Neural cell (in vitro differentiated cells): ENCODE results near the gene ZNF182. TPM values are rescaled to one million over a fixed set of nuclear protein-coding genes. Genes with fewer than 3 reads are reported as not detected.
"Not testable (repeated sequence)": the region's sequence is repeated elsewhere in the genome, so short reads cannot be mapped to it uniquely, and the experiment has no call there.

ENCODE experiments used
- H2AFZ ChIP-seq: fragments of 200-600, 300-800 bp; sonication (generic), shearing (Covaris generic); 2 replicates; pipeline ENCODE4 v1.6.0; 2014; ENCODE audit warnings: low read depth, mild to moderate bottlenecking, antibody characterized with exemption, low read length, moderate library complexity
- H3F3A ChIP-seq: fragments of 200-600 bp; shearing (Covaris generic); 2 replicates; pipeline ENCODE4 v1.6.1; 2016; ENCODE audit warnings: mild to moderate bottlenecking, moderate library complexity, mixed read lengths, antibody characterized with exemption, low read length; ENCODE audit not compliant: insufficient read depth, poor library complexity, severe bottlenecking
- H3K27ac ChIP-seq: fragments of 200-600, 300-800 bp; sonication (generic), shearing (Covaris generic); 2 replicates; pipeline ENCODE4 v1.5.1; 2014; ENCODE audit warnings: mild to moderate bottlenecking, low read length, moderate library complexity
- H3K27me3 ChIP-seq: fragments of 300-800, 200-600 bp; sonication (generic), shearing (Covaris generic); 2 replicates; pipeline ENCODE4 v1.6.0; 2014; ENCODE audit warnings: mild to moderate bottlenecking, low read depth, low read length, moderate library complexity; ENCODE audit not compliant: insufficient read depth
- H3K36me3 ChIP-seq: fragments of 300-800, 200-600 bp; sonication (generic), shearing (Covaris generic); 2 replicates; pipeline ENCODE4 v1.5.1; 2014; ENCODE audit warnings: mild to moderate bottlenecking, antibody characterized with exemption, low read length, moderate library complexity; ENCODE audit not compliant: insufficient read depth
- H3K4me2 ChIP-seq: fragments of 300-800, 200-600 bp; sonication (generic), shearing (Covaris generic); 2 replicates; pipeline ENCODE4 v1.6.0; 2014; ENCODE audit warnings: mild to moderate bottlenecking, low read length
- H3K4me3 ChIP-seq: fragments of 300-800, 200-600 bp; sonication (generic), shearing (Covaris generic); 2 replicates; pipeline ENCODE4 v1.5.1; 2014; ENCODE audit warnings: mild to moderate bottlenecking, low read length, moderate library complexity
- H3K79me2 ChIP-seq: fragments of 200-600 bp; shearing (Covaris generic); replicated peaks from 2 replicates; pipeline ENCODE4 v1.6.0; 2014; ENCODE audit warnings: mild to moderate bottlenecking, low read length, moderate library complexity; ENCODE audit not compliant: insufficient read depth
- H3K9ac ChIP-seq: fragments of 300-800, 200-600 bp; sonication (generic), shearing (Covaris generic); 2 replicates; pipeline ENCODE4 v1.6.1; 2016; ENCODE audit warnings: mild to moderate bottlenecking, low read length, mixed read lengths
- H3K9me2 ChIP-seq: fragments of 200-600 bp; shearing (Covaris generic); 2 replicates; pipeline ENCODE4 v1.6.1; 2016; ENCODE audit warnings: mild to moderate bottlenecking, low read length, mixed read lengths; ENCODE audit not compliant: insufficient read depth
- H3K9me3 ChIP-seq: fragments of 200-600, 300-800 bp; sonication (generic), shearing (Covaris generic); 2 replicates; pipeline ENCODE4 v1.6.1; 2016; ENCODE audit warnings: mild to moderate bottlenecking, mixed run types, low read length, moderate library complexity, mixed read lengths
- H4K20me1 ChIP-seq: fragments of 200-600 bp; shearing (Covaris generic); 2 replicates; pipeline ENCODE4 v1.6.1; 2016; ENCODE audit warnings: mild to moderate bottlenecking, mixed run types; ENCODE audit not compliant: insufficient read depth
- EP300 ChIP-seq: fragments of 450-650 bp; conservative IDR thresholded peaks from 2 replicates; pipeline ENCODE4 v1.6.1; 2014; ENCODE audit warnings: antibody characterized with exemption, mild to moderate bottlenecking, moderate library complexity; ENCODE audit not compliant: poor library complexity, severe bottlenecking
- TAF1 ChIP-seq: IDR thresholded peaks from 2 replicates; pipeline ENCODE4 v1.6.1; 2012; ENCODE audit warnings: low read depth
- polyA plus RNA-seq: library from polyadenylated mRNA; depleted of rRNA; stranded (reverse); fragments of >200 nt; gene quantifications from 2 replicates; pipeline ENCODE4 v1.2.3, GENCODE V29; 2014
- TF ChIP-seq, protein P1 (sequence below): IDR thresholded peaks from 2 replicates; pipeline ENCODE4 v1.6.1; 2012; ENCODE audit warnings: borderline replicate concordance
- TF ChIP-seq, protein P2 (sequence below): fragments of 450-650 bp; IDR thresholded peaks from 2 replicates; pipeline ENCODE4 v1.5.1; 2014; ENCODE audit warnings: antibody characterized with exemption, mild to moderate bottlenecking, moderate library complexity; ENCODE audit not compliant: poor library complexity, severe bottlenecking

ZNF182 gene
- polyA plus RNA-seq, 1 donor from 2014 or later, result 12.2 TPM

DNA sequence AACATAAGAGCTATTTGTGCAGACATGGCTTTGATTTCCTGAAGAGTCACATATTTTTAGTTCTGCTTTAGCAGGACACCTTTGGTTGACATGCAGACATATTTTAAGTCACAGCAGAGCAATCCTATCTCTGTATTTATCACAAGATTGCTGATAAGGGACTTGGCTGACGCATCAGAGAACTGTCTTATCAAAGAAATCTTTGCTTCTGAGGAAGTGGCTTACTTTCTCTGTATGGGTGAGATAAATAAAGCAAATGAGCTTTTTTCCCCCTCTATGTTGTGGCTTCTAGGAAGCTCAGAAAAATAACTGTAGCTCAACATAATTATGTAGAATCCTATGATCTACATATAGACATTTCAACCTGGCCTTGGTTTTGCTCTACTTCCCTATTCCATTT is 16.1 kb upstream of the ZNF182 start:
- not testable (repeated sequence) for H3F3A ChIP-seq, H3K36me3 ChIP-seq, H3K9me3 ChIP-seq, H3K79me2 ChIP-seq, H2AFZ ChIP-seq, H3K9ac ChIP-seq, H3K4me3 ChIP-seq, H3K27ac ChIP-seq, H4K20me1 ChIP-seq, H3K27me3 ChIP-seq, H3K4me2 ChIP-seq, H3K9me2 ChIP-seq

DNA sequence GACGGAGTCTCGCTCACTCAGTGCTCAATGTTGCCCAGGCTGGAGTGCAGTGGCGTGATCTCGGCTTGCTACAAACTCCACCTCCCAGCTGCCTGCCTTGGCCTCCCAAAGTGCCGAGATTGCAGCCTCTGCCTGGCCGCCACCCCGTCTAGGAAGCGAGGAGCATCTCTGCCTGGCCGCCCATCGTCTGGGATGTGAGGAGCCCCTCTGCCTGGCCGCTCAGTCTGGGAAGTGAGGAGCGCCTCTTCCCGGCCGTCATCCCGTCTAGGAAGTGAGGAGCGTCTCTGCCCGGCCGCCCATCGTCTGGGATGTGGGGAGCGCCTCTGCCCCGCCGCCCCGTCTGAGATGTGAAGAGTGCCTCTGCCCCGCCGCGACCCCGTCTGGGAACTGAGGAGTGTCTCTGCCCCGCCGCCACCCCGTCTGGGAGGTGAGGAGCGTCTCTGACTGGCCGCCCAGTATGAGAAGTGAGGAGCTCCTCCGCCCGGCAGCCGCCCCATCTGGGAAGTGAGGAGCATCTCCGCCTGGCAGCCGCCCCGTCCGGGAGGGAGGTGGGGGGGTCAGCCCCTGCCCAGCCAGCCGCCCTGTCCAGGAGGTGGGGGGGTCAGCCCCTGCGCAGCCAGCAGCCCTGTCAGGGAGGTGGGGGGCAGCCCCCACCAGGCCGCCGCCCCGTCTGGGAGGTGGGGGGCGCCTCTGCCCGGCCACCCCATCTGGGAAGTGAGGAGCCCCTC is 13.0 kb upstream of the ZNF182 start:
- H2AFZ ChIP-seq, H3K4me3 ChIP-seq, H3K27me3 ChIP-seq, H4K20me1 ChIP-seq, H3K79me2 ChIP-seq, H3K27ac ChIP-seq, H3K9me2 ChIP-seq, H3K9me3 ChIP-seq, H3K36me3 ChIP-seq, H3K9ac ChIP-seq, H3F3A ChIP-seq, H3K4me2 ChIP-seq: not testable (repeated sequence)

DNA sequence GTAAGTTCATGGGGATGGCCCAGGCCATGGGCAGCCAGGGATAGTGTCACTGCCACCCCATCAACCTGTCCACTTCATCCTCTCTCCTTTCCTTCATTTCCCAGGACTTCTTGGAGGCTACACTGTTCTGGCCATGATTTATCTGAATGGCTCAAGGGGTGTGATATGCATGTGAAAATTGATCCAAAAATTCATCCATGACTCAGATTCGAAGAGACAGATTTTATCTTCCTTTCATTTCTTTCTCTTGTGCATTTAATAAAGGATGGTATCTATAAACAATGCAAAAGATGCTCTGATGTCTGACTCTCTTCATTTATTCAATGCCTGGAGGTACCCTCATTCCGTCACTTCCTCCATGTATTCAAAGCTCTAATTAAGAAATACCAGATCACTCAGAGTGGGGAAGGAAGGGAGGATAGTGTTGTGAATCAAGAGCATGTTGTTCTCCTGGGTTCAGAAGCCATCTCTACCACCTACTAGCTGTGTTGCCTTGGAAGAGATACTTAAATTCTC is 5.7 kb upstream of the ZNF182 start:
- not testable (repeated sequence) for H3K36me3 ChIP-seq, H3K9ac ChIP-seq, H2AFZ ChIP-seq, H3K79me2 ChIP-seq, H4K20me1 ChIP-seq, H3K27ac ChIP-seq, H3K4me3 ChIP-seq, H3F3A ChIP-seq, H3K9me3 ChIP-seq, H3K9me2 ChIP-seq, H3K4me2 ChIP-seq, H3K27me3 ChIP-seq

DNA sequence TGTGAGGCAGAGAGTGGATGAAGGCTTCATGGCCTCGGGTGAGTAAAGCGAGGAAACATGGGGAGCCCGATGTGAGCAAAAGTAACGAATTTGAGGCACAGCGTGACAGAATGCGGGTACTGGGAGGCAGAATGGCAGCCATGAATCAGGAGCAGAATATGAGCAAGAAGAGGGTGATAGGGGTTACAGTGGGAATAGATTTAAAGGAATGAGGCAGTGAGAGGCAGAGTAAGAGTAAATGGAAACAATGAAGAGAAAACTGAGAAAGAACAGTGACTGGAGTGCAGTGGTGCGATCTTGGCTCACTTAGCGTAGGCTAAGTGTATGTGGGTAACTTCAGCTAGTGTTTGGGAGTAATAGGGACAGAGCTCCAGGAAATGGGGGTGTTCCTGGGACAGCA is 2.9 kb upstream of the ZNF182 start, which contains the start of gene SPACA5:
SPACA5 (plus strand) TSS at position 301 of the 400 bp plus-strand sequence. CDS start 815 bp downstream, outside the sequence.
- not testable (repeated sequence) for H3K36me3 ChIP-seq, H3K9me2 ChIP-seq, H3K4me2 ChIP-seq, H3K9ac ChIP-seq, H4K20me1 ChIP-seq, H3K27me3 ChIP-seq, H3K4me3 ChIP-seq, H3F3A ChIP-seq, H3K79me2 ChIP-seq, H3K27ac ChIP-seq, H3K9me3 ChIP-seq, H2AFZ ChIP-seq

DNA sequence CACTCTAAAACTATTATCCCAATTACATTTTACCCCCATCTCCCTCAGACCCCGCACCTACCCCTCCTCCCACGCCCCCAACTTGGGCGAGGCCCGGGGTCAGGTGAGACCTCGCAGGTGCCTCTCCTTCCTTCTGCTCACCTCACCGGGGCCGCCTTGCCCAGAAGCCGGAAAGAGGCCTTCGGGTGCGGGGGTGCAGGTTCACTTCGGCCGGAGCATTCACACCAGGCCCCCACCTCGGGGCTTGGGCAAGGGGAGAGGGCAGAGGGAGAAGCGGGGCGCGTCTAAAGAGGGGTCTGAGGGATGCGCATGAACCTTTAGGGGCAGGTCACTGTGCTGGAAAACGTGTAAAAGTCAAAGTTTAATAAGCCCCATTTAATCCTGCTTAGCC is 427 bp downstream of the ZNF182 start:
- no peak overlapping the region for H3K4me2 ChIP-seq
- H4K20me1 ChIP-seq, result no peaks in the 10 kb centered on the region
- H3K36me3 ChIP-seq, result no peaks in the 10 kb centered on the region
- H3K9me3 ChIP-seq, result no peaks in the 10 kb centered on the region
- H3K9ac ChIP-seq, result peak overlapping the region; percentile 71
- H3K27me3 ChIP-seq, result no peaks in the 10 kb centered on the region
- peak overlapping the region; percentile 88 for H2AFZ ChIP-seq
- no peaks in the 10 kb centered on the region for H3K9me2 ChIP-seq
- TF ChIP-seq, protein P1, sequence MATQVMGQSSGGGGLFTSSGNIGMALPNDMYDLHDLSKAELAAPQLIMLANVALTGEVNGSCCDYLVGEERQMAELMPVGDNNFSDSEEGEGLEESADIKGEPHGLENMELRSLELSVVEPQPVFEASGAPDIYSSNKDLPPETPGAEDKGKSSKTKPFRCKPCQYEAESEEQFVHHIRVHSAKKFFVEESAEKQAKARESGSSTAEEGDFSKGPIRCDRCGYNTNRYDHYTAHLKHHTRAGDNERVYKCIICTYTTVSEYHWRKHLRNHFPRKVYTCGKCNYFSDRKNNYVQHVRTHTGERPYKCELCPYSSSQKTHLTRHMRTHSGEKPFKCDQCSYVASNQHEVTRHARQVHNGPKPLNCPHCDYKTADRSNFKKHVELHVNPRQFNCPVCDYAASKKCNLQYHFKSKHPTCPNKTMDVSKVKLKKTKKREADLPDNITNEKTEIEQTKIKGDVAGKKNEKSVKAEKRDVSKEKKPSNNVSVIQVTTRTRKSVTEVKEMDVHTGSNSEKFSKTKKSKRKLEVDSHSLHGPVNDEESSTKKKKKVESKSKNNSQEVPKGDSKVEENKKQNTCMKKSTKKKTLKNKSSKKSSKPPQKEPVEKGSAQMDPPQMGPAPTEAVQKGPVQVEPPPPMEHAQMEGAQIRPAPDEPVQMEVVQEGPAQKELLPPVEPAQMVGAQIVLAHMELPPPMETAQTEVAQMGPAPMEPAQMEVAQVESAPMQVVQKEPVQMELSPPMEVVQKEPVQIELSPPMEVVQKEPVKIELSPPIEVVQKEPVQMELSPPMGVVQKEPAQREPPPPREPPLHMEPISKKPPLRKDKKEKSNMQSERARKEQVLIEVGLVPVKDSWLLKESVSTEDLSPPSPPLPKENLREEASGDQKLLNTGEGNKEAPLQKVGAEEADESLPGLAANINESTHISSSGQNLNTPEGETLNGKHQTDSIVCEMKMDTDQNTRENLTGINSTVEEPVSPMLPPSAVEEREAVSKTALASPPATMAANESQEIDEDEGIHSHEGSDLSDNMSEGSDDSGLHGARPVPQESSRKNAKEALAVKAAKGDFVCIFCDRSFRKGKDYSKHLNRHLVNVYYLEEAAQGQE, result no peak
- no peak for TF ChIP-seq EP300
- TF ChIP-seq, protein P2, sequence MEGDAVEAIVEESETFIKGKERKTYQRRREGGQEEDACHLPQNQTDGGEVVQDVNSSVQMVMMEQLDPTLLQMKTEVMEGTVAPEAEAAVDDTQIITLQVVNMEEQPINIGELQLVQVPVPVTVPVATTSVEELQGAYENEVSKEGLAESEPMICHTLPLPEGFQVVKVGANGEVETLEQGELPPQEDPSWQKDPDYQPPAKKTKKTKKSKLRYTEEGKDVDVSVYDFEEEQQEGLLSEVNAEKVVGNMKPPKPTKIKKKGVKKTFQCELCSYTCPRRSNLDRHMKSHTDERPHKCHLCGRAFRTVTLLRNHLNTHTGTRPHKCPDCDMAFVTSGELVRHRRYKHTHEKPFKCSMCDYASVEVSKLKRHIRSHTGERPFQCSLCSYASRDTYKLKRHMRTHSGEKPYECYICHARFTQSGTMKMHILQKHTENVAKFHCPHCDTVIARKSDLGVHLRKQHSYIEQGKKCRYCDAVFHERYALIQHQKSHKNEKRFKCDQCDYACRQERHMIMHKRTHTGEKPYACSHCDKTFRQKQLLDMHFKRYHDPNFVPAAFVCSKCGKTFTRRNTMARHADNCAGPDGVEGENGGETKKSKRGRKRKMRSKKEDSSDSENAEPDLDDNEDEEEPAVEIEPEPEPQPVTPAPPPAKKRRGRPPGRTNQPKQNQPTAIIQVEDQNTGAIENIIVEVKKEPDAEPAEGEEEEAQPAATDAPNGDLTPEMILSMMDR, result no peak
- TF ChIP-seq TAF1, result no peak
- H3K79me2 ChIP-seq, result no peaks in the 10 kb centered on the region
- H3K4me3 ChIP-seq, result peak overlapping the region; percentile 75
- H3K27ac ChIP-seq, result peak overlapping the region; percentile 70
- no peaks in the 10 kb centered on the region for H3F3A ChIP-seq
